B cell (primary cell): Measurements from ENCODE around the gene GTSF1L. TPM values are rescaled to one million over a fixed set of nuclear protein-coding genes. Genes with fewer than 3 reads are reported as not detected.

Experiments
- ATAC-seq: fragments of 200-7000 bp; cut with Tn5 transposase; one replicate; pipeline ENCODE4 v1.10.0; 2021; ENCODE audit warnings: low read depth, mild to moderate bottlenecking, moderate number of reproducible peaks, moderate library complexity
- CTCF ChIA-PET: fragments of 350-600 bp; sonication (Branson Sonifier 250); formaldehyde crosslinking; loops from one replicate; lab custom pipeline; 2021; ENCODE audit warnings: antibody characterized with exemption, inconsistent platforms; lab: Charles Lee
- POLR2A ChIA-PET: fragments of 350-600 bp; sonication (Branson Sonifier 250); formaldehyde crosslinking; loops from one replicate; lab custom pipeline; 2021; ENCODE audit warnings: antibody characterized with exemption; lab: Charles Lee
- DNase-seq: peaks from one replicate; pipeline ENCODE4 v3.0.0; 2013
- H2AFZ ChIP-seq: 2 replicates; pipeline ENCODE4 v1.6.1; 2012; ENCODE audit warnings: mild to moderate bottlenecking, low read depth, low read length; ENCODE audit not compliant: insufficient read depth, poor library complexity, severe bottlenecking
- H3K27ac ChIP-seq, 2 donors: 1 replicate in 1 of 2; 2 replicates in 1 of 2; pipeline ENCODE4 v1.5.1; 2012 to 2013; ENCODE audit warnings: low read length in 2 of 2, mild to moderate bottlenecking in 2 of 2, moderate library complexity in 1 of 2
- H3K27me3 ChIP-seq, 4 experiments: fragments of 200-600 bp in 1 of 4; sonication (generic) in 1 of 4; replicated peaks in 1 of 4; 1 replicate in 2 of 4; 2 replicates in 2 of 4; pipeline versions ENCODE4 v1.6.1 to v1.7.0; 2013 to 2016; ENCODE audit warnings: low read length in 3 of 4, mild to moderate bottlenecking in 2 of 4, mixed read lengths in 1 of 4, moderate library complexity in 1 of 4; ENCODE audit not compliant: insufficient read depth in 4 of 4, control insufficient read depth in 3 of 4; ENCODE audit errors: control extremely low read depth in 1 of 4
- H3K36me3 ChIP-seq, 2 experiments: replicated peaks in 1 of 2; 1 replicate in 1 of 2; 2 replicates in 1 of 2; pipeline versions ENCODE4 v1.6.1 to v1.7.1; 2013; ENCODE audit warnings: low read length in 1 of 2; ENCODE audit not compliant: insufficient read depth in 2 of 2, control insufficient read depth in 1 of 2; ENCODE audit errors: control extremely low read depth in 1 of 2, extremely low read depth in 1 of 2
- H3K4me1 ChIP-seq, 2 donors: fragments of 200-600 bp in 1 of 2; sonication (generic) in 1 of 2; 1 replicate in 1 of 2; 2 replicates in 1 of 2; pipeline versions ENCODE4 v1.5.1 to v1.6.1; 2013 to 2017; ENCODE audit warnings: low read length in 2 of 2; ENCODE audit not compliant: control insufficient read depth in 2 of 2, insufficient read depth in 2 of 2
- H3K4me2 ChIP-seq: replicated peaks from 2 replicates; pipeline ENCODE3; 2012; ENCODE audit warnings: mild to moderate bottlenecking, low read depth, low read length; ENCODE audit not compliant: poor library complexity, severe bottlenecking
- H3K4me3 ChIP-seq, 5 experiments: fragments of 200-600 bp in 1 of 5; sonication (generic) in 1 of 5; 1 replicate in 3 of 5; 2 replicates in 2 of 5; pipeline versions ENCODE4 v1.5.1 to v1.7.0; 2011 to 2016; ENCODE audit warnings: low read length in 4 of 5, mild to moderate bottlenecking in 4 of 5, low read depth in 2 of 5, control low read depth in 1 of 5, moderate library complexity in 1 of 5; ENCODE audit not compliant: insufficient read depth in 1 of 5; ENCODE audit errors: control extremely low read depth in 1 of 5, extremely low read depth in 1 of 5
- H3K79me2 ChIP-seq: fragments of 200-600 bp; sonication (generic); one replicate; pipeline ENCODE4 v1.6.0; 2016; ENCODE audit warnings: low read length; ENCODE audit not compliant: control insufficient read depth, insufficient read depth
- H3K9ac ChIP-seq: fragments of 200-600 bp; sonication (generic); 2 replicates; pipeline ENCODE4 v1.6.1; 2017; ENCODE audit warnings: mild to moderate bottlenecking, low read length, moderate library complexity
- H3K9me3 ChIP-seq, 3 donors: one replicate each; pipeline versions ENCODE4 v1.6.1 to v1.7.1; 2013; ENCODE audit warnings: low read length in 2 of 3; ENCODE audit not compliant: control insufficient read depth in 2 of 3, insufficient read depth in 1 of 3; ENCODE audit errors: control extremely low read depth in 1 of 3
- H4K20me1 ChIP-seq: 2 replicates; pipeline ENCODE4 v1.6.0; 2012; ENCODE audit warnings: mild to moderate bottlenecking, low read length; ENCODE audit not compliant: insufficient read depth, control insufficient read depth, poor library complexity, severe bottlenecking
- H3K27ac Mint-ChIP-seq: one replicate; pipeline ENCODE4 v1.8.0; 2021; ENCODE audit warnings: mixed read lengths
- H3K27me3 Mint-ChIP-seq: one replicate; pipeline ENCODE4 v1.8.0; 2021; ENCODE audit warnings: mixed read lengths
- H3K4me1 Mint-ChIP-seq: one replicate; pipeline ENCODE4 v1.8.0; 2021; ENCODE audit warnings: mixed read lengths
- H3K4me3 Mint-ChIP-seq: one replicate; pipeline ENCODE4 v1.8.0; 2021; ENCODE audit warnings: mixed read lengths
- H3K9me3 Mint-ChIP-seq: one replicate; pipeline ENCODE4 v1.8.0; 2022; ENCODE audit warnings: mixed read lengths; ENCODE audit not compliant: insufficient read depth
- EZH2 ChIP-seq: IDR thresholded peaks from 2 replicates; pipeline ENCODE4 v1.6.1; 2012; ENCODE audit warnings: borderline replicate concordance, low read depth, mild to moderate bottlenecking, moderate library complexity, low read length; ENCODE audit not compliant: insufficient read depth, poor library complexity, severe bottlenecking
- WGBS: methylation state at CpG from one replicate; pipeline ENCODE4 v1.1.5; 2013; ENCODE audit warnings: missing lambda C conversion rate; ENCODE audit not compliant: insufficient coverage; 5-methylcytosine and 5-hydroxymethylcytosine counted together
- intact Hi-C: fragments of 100-400 bp; cut with micrococcal nuclease; formaldehyde crosslinking; loops from one replicate; pipeline ENCODE4 v1.10.0; 2022
- polyA plus RNA-seq: library from polyadenylated mRNA; depleted of rRNA; stranded (reverse); fragments of >200 nt; gene quantifications from 2 replicates; pipeline ENCODE4 v1.2.3, GENCODE V29; 2012
- total RNA-seq, 2 donors: library from RNA; stranded (reverse); fragments of 120-200 nt in 1 of 2; gene quantifications; 1 replicate in 1 of 2; 2 replicates in 1 of 2; pipeline versions ENCODE4 v1.2.3 to v1.2.4, GENCODE V29; 2013 to 2022
- TF ChIP-seq, protein P1 (sequence below): fragments of 200-600 bp; IDR thresholded peaks from one replicate; pipeline ENCODE4 v1.8.0; 2022; ENCODE audit warnings: antibody characterized with exemption, mild to moderate bottlenecking

The GTSF1L gene
- total and polyA plus RNA-seq, 2 donors (not counting 1 experiment from before 2014, with no cell fraction given) = 0.84 to 1.5 TPM

DNA sequence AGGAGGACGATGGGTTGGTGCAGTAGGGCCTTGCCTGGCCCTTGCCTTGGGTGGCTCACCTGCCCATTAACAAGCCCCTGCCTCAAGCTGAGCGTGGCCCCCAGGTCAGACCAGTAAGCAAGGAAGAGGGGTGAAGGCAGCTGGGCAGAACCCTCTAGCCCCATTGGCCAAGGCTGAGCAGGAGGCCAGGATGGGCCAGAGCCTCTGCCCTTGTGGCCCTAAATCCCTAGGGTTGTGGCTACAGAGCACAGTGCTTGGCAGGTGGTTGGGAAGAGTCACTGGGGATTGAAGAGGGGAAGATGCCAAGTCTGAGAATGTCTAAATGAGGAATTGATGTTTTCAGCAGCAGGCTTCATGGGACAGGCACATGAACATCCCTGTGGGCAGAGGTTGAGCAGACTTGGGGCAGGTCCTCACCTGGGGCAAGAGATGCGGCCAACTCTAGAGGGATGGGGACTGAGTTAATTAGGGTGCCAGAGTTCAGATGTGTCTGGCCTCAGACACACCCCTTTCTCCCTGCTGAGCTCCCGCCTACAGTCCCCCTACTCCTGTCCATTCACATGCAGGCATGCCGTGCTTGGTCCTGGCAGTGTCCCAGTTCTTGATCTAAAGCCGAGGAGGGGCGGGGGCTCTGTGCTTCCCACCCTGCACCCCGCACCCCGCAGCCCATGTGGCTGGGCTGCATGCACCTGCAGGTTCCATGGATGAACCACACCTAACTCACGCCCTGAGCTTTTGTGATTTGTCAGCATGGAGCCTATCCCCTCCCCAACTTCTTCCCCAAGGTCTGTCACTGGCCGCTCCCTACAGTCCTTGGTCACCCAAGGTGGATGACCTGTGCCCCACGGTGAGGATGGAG, 9.8 kb downstream of the GTSF1L start:
- Histone ChIP-seq H3K27me3 (no peaks in the 10 kb centered on the region), H2AFZ (no peak overlapping the region), H4K20me1 (no peaks in the 10 kb centered on the region), H3K4me3 (no peak overlapping the region), H3K9ac (no peak overlapping the region), H3K79me2 (no peaks in the 10 kb centered on the region), H3K27ac (no peak overlapping the region), H3K36me3 (peaks cover 0 to 20% of the 10 kb centered on the region in 2 experiments), H3K4me1 (peaks cover 0 to 5% of the 10 kb centered on the region in 2 donors), H3K4me2 (no peak overlapping the region), H3K9me3 (peaks cover 0 to 8% (median 0%) of the 10 kb centered on the region in 3 donors)
- no peaks in the 10 kb centered on the region for H3K9me3 Mint-ChIP-seq
- WGBS = 94% methylated on average over 12 of the region's 12 CpGs
- DNase-seq (no peak), ATAC-seq (no peak)
- no peak overlapping the region for H3K27ac Mint-ChIP-seq
- CTCF ChIA-PET = no interaction called here
- H3K4me1 Mint-ChIP-seq = peaks cover 2% of the 10 kb centered on the region
- no peak overlapping the region for H3K4me3 Mint-ChIP-seq
- intact Hi-C loops = no loop called here
- TF ChIP-seq EZH2 = no peak
- TF ChIP-seq, protein P1, sequence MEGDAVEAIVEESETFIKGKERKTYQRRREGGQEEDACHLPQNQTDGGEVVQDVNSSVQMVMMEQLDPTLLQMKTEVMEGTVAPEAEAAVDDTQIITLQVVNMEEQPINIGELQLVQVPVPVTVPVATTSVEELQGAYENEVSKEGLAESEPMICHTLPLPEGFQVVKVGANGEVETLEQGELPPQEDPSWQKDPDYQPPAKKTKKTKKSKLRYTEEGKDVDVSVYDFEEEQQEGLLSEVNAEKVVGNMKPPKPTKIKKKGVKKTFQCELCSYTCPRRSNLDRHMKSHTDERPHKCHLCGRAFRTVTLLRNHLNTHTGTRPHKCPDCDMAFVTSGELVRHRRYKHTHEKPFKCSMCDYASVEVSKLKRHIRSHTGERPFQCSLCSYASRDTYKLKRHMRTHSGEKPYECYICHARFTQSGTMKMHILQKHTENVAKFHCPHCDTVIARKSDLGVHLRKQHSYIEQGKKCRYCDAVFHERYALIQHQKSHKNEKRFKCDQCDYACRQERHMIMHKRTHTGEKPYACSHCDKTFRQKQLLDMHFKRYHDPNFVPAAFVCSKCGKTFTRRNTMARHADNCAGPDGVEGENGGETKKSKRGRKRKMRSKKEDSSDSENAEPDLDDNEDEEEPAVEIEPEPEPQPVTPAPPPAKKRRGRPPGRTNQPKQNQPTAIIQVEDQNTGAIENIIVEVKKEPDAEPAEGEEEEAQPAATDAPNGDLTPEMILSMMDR = no peak
- POLR2A ChIA-PET = no interaction called here
- no peaks in the 10 kb centered on the region for H3K27me3 Mint-ChIP-seq

GRCh38 chr20:43716123-43716522, 10.7 kb downstream of the GTSF1L start:
- no peak overlapping the region for H2AFZ ChIP-seq
- Mint-ChIP-seq H3K4me3 (no peak overlapping the region), H3K4me1 (peaks cover 6% of the 10 kb centered on the region), H3K27me3 (no peaks in the 10 kb centered on the region), H3K9me3 (no peaks in the 10 kb centered on the region), H3K27ac (no peak overlapping the region)
- H3K4me2 ChIP-seq = no peak overlapping the region
- ChIA-PET CTCF (no interaction called here), POLR2A (no interaction called here)
- no peaks in the 10 kb centered on the region for H3K27me3 ChIP-seq
- H3K9me3 ChIP-seq = peaks cover 0 to 8% (median 0%) of the 10 kb centered on the region in 3 donors
- H3K9ac ChIP-seq = no peak overlapping the region
- no peak overlapping the region for H3K27ac ChIP-seq
- H3K4me3 ChIP-seq = no peak overlapping the region
- H3K4me1 ChIP-seq = peaks cover 4 to 7% of the 10 kb centered on the region in 2 donors
- no peaks in the 10 kb centered on the region for H4K20me1 ChIP-seq
- no peaks in the 10 kb centered on the region for H3K79me2 ChIP-seq
- no peak for TF ChIP-seq EZH2
- TF ChIP-seq, protein P1 = no peak
- H3K36me3 ChIP-seq = peaks cover 0 to 24% of the 10 kb centered on the region in 2 experiments
- no peak for ATAC-seq
- WGBS = 100% methylated on average over 4 of the region's 4 CpGs
- no peak for DNase-seq
- intact Hi-C loops = no loop called here
